HG03520 (cell line): Measurements from ENCODE around the gene SAV1.

ENCODE experiments used
- ATAC-seq: cut with Tn5 transposase; IDR thresholded peaks from one replicate; pipeline ENCODE4 v1.9.1; 2021; ENCODE audit warnings: mild to moderate bottlenecking, moderate library complexity; ENCODE audit not compliant: unreplicated experiment

SAV1 gene

DNA sequence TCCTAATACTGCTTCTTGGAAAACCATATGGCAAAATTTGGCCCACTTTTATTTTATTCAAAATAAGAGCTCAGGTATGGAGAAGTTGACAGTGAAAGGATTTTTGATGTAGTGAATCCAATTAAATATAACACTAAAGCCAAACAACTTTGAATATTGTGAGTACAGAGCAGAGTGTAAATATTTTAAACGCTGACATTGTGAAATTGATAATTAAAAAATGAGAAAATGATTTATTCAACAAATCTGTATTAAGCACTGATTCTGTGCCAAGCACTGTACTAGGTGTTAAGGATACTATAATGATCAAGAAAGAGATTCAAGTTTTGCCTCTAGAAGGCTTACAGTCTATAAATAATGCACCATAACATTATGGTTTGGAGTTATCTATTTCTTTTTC lies 57.6 kb downstream of the SAV1 start:
- ATAC-seq, result no peak

DNA sequence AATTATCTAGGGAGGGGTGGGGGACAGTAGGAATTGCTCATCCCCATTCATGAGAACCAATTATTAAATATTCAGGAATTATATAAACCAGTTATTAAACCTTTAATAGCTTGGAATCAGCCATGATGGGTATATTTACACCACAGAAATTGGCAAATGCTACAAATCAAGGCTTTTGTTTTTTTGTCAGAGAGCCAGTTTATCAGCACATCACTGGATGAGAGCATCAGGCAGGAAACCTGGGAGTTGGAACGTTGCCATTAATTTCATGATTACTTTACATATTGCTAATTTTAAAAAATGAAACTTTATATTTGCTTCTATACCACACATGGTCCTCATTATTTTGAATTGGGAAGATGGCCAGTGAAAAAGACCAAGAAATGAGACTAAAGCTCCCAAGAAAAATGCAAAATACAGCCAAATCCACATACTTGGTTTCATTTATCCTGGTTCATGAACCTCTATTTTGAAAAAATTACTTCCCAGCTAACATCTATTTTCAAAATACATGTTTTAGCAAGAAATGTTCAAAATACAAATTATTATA lies 59.7 kb downstream of the SAV1 start:
- ATAC-seq, result no peak

DNA sequence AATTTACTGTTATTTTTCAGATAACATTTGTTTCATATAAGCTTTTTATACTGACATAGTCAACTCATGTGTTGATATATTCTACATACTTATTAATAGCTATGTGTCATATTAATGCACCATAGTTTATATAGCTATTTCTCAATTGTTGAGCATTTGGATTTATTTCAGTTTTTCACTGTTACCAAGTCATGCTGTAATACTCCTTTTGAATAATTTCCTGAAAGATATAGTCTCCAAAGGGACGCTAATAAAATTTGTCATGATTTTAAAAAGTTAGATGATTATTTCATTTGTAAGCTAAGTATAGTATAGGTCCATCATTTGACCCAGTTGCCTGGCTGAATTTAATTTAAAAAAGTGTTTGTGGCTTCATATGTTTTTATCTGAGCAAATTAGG lies 60.3 kb downstream of the SAV1 start:
- no peak for ATAC-seq

DNA sequence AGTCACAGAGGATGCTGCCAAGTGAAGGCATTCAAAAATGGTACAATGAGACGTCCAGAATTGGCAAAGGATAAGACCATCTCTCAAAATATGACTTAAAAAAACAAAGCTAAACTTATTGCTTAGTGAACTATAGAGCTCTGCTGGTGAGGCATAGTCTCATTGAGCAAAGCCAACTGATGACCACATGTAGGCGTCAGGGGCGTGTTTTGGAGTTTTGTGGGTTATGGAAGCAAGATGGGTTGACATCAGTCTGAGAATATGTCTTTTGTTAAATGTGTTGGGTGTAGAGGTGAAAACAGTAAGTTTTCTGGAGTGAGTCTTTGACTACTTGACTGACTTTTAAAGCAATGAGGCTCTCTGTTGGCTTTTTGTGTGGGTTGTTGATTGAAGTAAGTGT lies 60.9 kb downstream of the SAV1 start:
- no peak for ATAC-seq

DNA sequence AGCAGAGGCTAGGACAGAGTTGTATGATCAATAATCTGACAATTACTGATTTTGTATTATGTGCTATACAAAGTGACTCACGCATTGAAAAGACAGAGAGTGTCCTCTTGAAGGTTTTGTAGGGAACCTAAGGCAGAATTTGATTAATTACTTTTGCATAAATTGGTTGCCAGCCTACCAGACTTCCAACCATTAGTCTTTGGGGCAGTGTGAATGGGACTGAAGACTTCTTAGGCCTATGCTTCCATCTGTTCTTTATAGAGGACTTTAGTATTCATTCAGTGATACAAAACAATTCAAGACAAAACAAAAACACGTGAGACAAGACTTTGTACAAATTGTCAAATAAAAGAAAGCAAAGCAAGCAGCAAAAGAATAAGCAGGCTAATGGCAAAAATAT lies 61.6 kb downstream of the SAV1 start:
- ATAC-seq, result no peak

DNA sequence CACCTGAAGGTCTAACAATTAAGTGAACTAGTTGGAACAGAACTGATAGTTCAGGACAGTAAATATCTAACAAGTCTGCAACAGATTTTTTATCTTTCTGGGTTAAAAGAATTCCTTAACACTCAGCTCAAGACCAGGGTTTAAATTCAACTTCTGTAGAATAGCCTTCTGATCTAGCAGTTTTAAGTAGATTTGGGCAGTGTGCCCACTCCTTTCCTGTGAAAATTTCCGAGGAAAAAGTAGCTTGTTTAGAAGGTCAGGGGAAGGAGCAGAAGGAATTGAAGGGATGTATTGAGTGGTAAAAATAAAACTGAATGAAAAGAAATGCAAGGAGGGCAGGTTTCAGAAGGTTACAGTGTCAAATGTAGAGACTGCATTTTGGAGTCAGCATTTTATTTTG lies 62.3 kb downstream of the SAV1 start:
- no peak for ATAC-seq

DNA sequence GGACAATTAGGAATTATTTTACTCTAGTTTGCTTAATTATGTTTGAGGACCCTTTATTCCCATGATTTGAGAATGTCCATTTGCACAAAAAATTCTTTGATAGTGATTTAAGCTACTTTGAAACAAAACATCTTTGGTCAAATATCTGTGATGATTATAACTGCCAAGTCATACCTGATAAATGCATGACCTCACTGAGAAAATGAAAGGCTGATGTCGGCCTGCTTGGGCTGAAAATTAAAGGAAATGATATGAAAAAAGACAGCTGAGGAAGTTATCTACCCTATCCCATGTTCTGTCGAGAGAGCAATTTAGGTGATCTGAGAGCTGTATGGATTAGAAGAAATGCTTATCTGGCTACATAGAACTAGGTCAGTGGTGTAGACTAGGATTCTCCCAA lies 64.5 kb downstream of the SAV1 start:
- no peak for ATAC-seq

DNA sequence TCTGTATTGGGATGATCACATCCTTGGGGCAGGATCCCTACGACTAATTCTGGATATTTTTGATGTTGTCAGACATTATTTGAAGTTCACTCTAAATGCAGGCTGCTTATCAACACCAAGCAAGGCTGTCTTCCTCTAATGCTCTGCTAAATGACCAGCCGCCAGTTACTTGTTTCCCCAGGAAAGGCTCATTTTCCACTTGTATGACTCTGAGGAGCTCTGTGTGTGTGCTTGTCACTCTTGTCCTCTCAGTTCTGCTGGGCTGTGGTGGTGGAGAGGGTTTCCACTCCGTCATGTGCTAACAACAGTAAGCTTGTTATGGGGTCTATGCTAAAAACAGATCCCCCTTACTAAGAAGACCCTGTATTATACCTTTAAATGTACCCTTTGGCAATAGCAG lies 66.1 kb downstream of the SAV1 start:
- no peak for ATAC-seq

DNA sequence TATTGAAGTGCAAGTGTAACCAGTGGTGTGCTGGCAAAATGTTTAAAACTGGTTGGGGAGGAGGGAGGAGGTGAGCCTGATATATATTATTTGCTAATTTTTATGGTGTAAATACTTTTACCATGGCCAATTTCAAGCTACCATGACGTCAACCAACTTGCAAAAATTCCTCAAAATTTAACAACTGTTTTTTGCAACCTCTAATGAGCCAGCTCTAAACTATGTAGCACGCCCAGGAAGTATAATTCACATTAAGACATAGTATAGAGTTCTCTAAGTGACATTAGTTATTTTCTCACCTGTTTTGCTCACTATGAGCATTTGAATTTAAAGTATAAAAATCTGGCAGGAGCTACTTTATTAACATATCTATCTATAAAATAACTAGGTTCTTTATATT lies 66.7 kb downstream of the SAV1 start:
- ATAC-seq, result no peak

DNA sequence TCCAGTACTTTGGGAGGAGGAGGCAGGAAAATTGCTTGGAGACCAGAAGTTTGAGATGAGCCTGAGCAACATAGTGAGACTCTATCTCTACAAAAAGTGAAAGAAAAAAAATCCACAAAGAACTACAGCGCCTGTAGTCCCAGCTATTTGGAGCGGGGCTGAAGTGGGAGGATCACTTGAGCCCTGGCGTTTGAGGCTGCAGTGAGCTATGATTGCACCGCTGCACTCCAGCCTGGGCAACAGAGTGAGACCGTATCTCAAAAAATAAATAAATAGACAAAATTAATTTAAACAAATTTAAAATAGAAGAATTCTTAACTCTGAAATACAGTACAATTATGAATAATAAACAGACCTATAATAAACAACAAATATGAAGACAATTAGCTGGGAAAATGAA lies 67.3 kb downstream of the SAV1 start:
- no peak for ATAC-seq

DNA sequence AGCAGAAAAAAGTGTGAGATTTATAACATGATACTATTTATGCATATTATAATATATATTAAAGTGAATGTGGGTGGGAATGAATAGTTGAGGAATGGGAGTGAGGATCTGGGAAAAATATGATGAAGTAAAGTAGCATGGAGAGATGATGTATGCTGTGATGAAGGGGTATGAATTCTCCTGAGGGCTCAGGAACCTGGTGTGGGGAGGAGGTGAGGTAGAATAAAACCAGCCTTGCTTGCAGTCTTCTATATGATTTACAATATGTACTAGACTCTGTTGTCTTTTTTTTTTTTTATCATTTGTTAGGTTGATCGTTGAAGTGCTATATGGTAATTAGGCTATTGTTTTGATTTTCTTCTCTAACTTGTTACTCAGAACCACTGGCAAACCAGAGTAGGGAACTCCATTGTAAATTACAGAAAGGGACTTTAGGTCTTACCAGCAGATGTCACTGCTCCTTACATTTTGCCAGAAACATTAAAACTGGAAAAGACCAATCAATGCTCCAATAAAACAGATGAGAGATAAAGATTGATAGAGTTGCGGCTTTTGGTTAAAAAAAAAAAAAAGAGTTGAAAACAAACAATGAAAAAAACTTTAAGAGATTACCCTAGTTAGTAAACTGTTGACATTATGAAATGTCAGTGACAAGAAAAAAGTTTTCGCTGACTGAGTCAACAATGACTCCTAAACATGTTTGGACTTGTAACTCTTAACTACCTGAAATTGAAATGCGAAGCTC lies 68.2 kb downstream of the SAV1 start:
- ATAC-seq, result no peak

DNA sequence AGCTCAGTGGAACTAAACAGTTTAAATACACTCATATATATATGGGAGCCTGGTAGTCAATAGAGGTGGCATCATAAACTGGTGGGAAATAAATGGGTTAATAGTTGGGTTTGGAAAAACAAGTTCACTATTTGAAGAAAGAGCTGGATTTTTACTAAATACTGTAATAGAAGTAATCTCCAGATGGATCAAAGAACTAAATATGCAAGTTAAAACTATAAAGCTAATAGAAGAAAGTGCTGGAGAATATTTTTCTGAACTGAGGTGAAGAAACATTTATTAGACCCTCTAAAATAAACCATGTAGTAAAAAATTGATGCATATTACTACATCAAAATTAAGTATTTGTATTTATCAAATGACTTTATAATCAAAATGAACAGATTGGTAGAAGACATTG lies 69.3 kb downstream of the SAV1 start:
- no peak for ATAC-seq

DNA sequence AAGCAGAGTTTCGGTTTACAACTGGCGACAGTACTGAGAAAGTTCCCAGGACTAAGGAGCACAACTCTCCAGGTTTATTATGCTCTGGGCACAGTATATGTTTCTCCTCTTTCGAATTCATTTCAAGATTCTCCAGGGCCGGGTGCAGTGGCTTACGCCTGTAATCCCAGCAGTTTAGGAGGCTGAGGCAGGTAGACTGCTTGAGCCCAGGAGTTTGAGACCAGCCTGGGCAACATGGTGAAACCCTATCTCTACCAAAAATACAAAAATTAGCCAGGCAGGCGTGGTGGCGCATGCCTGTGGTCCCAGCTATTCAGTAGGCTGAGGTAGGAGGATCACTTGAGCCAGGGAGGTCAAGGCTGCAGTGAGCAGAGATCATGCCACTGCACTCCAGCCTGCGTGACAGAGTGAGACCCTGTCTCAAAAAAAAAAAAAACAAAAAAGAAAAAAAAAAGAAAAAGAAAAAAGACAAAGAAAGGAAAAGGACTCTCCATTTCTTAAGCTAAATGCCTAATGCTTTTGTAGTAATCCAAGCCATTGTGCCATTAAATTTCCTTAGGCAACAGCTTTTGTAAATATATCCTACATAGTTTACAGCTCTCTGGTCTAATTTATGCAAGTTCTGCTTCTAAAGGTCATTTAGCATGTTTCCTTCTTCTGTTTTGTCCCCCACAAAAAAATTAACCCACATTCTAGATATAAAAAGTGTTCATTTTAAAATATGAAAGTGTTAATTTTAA lies 73.4 kb downstream of the SAV1 start:
- ATAC-seq, result no peak

DNA sequence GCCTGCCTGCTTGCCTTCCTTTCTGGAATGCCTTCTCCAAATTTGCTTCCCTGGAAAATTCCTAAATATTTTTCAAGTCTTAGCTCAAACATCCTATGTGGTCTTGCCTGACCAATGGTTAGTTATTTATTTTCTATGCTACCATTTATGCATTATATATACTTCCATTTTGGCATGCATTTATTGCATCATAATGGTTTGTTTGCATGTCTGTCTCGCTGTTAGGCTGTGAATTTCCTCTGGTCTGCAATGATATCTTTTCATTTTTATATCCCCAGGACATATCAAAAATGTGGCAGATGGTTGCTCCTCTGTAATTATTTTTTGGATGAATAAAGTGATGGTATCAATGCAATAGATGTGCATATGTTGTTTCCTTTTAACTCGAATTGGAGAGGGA lies 77.6 kb downstream of the SAV1 start:
- ATAC-seq, result no peak
